HepG2 (cell line): ENCODE data around the gene RNF5. TPM values are rescaled to one million over a fixed set of nuclear protein-coding genes. Genes with fewer than 3 reads are reported as not detected.

Experiments used
- BHLHE40 ChIP-seq: IDR thresholded peaks from 2 replicates; pipeline ENCODE4 v1.6.1; 2011; ENCODE audit warnings: low read length, improper control_type of control experiment
- CAMTA2 ChIP-seq: sonication (generic); formaldehyde crosslinking; IDR thresholded peaks from 2 replicates; pipeline ENCODE4 v1.4.0; 2020; ENCODE audit warnings: mild to moderate bottlenecking, missing genetic modification reagents, borderline replicate concordance
- CENPX ChIP-seq: sonication (generic); formaldehyde crosslinking; IDR thresholded peaks from 2 replicates; pipeline ENCODE4 v1.9.0; 2021; ENCODE audit warnings: mild to moderate bottlenecking, missing genetic modification reagents, moderate library complexity
- FOSL2 ChIP-seq: sonication (generic); formaldehyde crosslinking; IDR thresholded peaks from 2 replicates; pipeline ENCODE4 v1.4.0; 2020; ENCODE audit warnings: missing genetic modification reagents
- GATAD1 ChIP-seq: IDR thresholded peaks from 2 replicates; pipeline ENCODE4 v1.6.1; 2016; ENCODE audit warnings: missing genetic modification reagents, missing compliant biosample characterization
- HBP1 ChIP-seq: IDR thresholded peaks from 2 replicates; pipeline ENCODE4 v1.6.1; 2016; ENCODE audit warnings: low read depth, control low read depth
- KAT7 ChIP-seq: IDR thresholded peaks from 2 replicates; pipeline ENCODE4 v1.6.1; 2018; ENCODE audit warnings: borderline replicate concordance, missing compliant biosample characterization
- KDM5A ChIP-seq: fragments of 200-600 bp; sonication (generic); IDR thresholded peaks from 2 replicates; pipeline ENCODE4 v1.7.0; 2018; ENCODE audit warnings: antibody characterized with exemption, mild to moderate bottlenecking, low read length, borderline replicate concordance
- KLF6 ChIP-seq: IDR thresholded peaks from 2 replicates; pipeline ENCODE4 v1.8.0; 2016; ENCODE audit warnings: missing biosample characterization, missing genetic modification reagents
- MED1 ChIP-seq: sonication (generic); formaldehyde crosslinking; IDR thresholded peaks from 2 replicates; pipeline ENCODE4 v1.4.0; 2020; ENCODE audit warnings: missing genetic modification reagents
- MYC ChIP-seq: sonication (generic); formaldehyde crosslinking; IDR thresholded peaks from 2 replicates; pipeline ENCODE4 v1.9.0; 2021; ENCODE audit warnings: missing genetic modification reagents, borderline replicate concordance
- NCOA2 ChIP-seq: sonication (generic); formaldehyde crosslinking; IDR thresholded peaks from 2 replicates; pipeline ENCODE4 v1.8.0; 2022; ENCODE audit warnings: inconsistent platforms
- NR2F1 ChIP-seq, 2 experiments: fragments of 450-650 bp in 1 of 2; formaldehyde crosslinking in 1 of 2; IDR thresholded peaks; 2 replicates each; pipeline versions ENCODE4 v1.5.0 to v1.6.1; 2016 to 2020; ENCODE audit warnings: mild to moderate bottlenecking in 1 of 2, missing compliant biosample characterization in 1 of 2, missing genetic modification reagents in 1 of 2, moderate library complexity in 1 of 2
- PBX2 ChIP-seq: IDR thresholded peaks from 2 replicates; pipeline ENCODE4 v1.6.1; 2016; ENCODE audit warnings: control low read depth
- PHF8 ChIP-seq: sonication (generic); formaldehyde crosslinking; IDR thresholded peaks from 2 replicates; pipeline ENCODE4 v1.5.0; 2020; ENCODE audit warnings: missing genetic modification reagents
- RXRA ChIP-seq: sonication (generic); formaldehyde crosslinking; IDR thresholded peaks from 2 replicates; pipeline ENCODE4 v1.5.1; 2020; ENCODE audit warnings: missing genetic modification reagents
- SMAD1 ChIP-seq: sonication (generic); formaldehyde crosslinking; IDR thresholded peaks from 2 replicates; pipeline ENCODE4 v1.4.0; 2020; ENCODE audit warnings: missing genetic modification reagents, low read depth, mild to moderate bottlenecking, borderline replicate concordance
- SMAD3 ChIP-seq: sonication (generic); formaldehyde crosslinking; IDR thresholded peaks from 2 replicates; pipeline ENCODE4 v1.4.0; 2020; ENCODE audit warnings: missing genetic modification reagents
- SOX5 ChIP-seq: IDR thresholded peaks from 2 replicates; pipeline ENCODE4 v1.6.1; 2016; ENCODE audit warnings: borderline replicate concordance
- SOX6 ChIP-seq, 2 experiments: fragments of 450-650 bp in 1 of 2; sonication (generic) in 1 of 2; formaldehyde crosslinking in 1 of 2; IDR thresholded peaks; 2 replicates each; pipeline versions ENCODE4 v1.4.0 to v1.6.1; 2017 to 2020; ENCODE audit warnings: antibody characterized with exemption in 1 of 2, mild to moderate bottlenecking in 1 of 2, missing genetic modification reagents in 1 of 2
- TSC22D2 ChIP-seq: sonication (generic); formaldehyde crosslinking; IDR thresholded peaks from 2 replicates; pipeline ENCODE4 v1.5.1; 2020; ENCODE audit warnings: missing genetic modification reagents, mild to moderate bottlenecking, borderline replicate concordance
- ZFP90 ChIP-seq: sonication (generic); formaldehyde crosslinking; IDR thresholded peaks from 2 replicates; pipeline ENCODE4 v1.8.0; 2022; ENCODE audit warnings: missing genetic modification reagents, mild to moderate bottlenecking, inconsistent platforms, borderline replicate concordance
- ZNF235 ChIP-seq: sonication (generic); formaldehyde crosslinking; IDR thresholded peaks from 2 replicates; pipeline ENCODE4 v1.8.1; 2023; ENCODE audit warnings: mild to moderate bottlenecking, missing genetic modification reagents, borderline replicate concordance
- ZNF580 ChIP-seq: IDR thresholded peaks from 2 replicates; pipeline ENCODE4 v1.6.1; 2016; ENCODE audit warnings: low read depth, borderline replicate concordance
- ZNF660 ChIP-seq: sonication (generic); formaldehyde crosslinking; IDR thresholded peaks from 2 replicates; pipeline ENCODE4 v1.5.1; 2020; ENCODE audit warnings: mild to moderate bottlenecking, low read depth, missing genetic modification reagents, borderline replicate concordance
- ZNF773 ChIP-seq: sonication (generic); formaldehyde crosslinking; IDR thresholded peaks from 2 replicates; pipeline ENCODE4 v1.4.0; 2020; ENCODE audit warnings: missing genetic modification reagents, borderline replicate concordance
- polyA plus RNA-seq, 8 experiments: library from polyadenylated mRNA; depleted of rRNA in 3 of 8; stranded (reverse) in 7 of 8; unstranded in 1 of 8; fragments of >200 nt; fragmentation: Illumina TruSeq in 4 of 8; extraction: Trizol in 4 of 8; gene quantifications; 2 replicates each; pipeline versions ENCODE4 v1.2.1 to v1.2.3, GENCODE V29; 2011 to 2016; ENCODE audit warnings: low read depth in 4 of 8, missing spikeins in 1 of 8, mixed read lengths in 1 of 8; ENCODE audit not compliant: insufficient read depth in 1 of 8
- total RNA-seq, 5 experiments: library from RNA; depleted of rRNA; stranded (reverse); fragments of >200 nt; fragmentation: Illumina TruSeq; extraction: Trizol; gene quantifications; 2 replicates each; pipeline ENCODE4 v1.2.3, GENCODE V29; 2016; ENCODE audit warnings: low read depth in 1 of 5

RNF5 gene
- total and polyA plus RNA-seq, 2 of the 13 experiments (the other 11 are each of a cell fraction or from before 2014, with no cell fraction given), result 98.0 to 131 TPM

GRCh38 chr6:32178547-32179440, 589 bp downstream of the RNF5 start (continued):
- no peak for TF ChIP-seq PBX2 (CRISPR knock-in tag)
- peak; percentile 48; the same call in 1 of the 2 replicates for TF ChIP-seq KAT7 (CRISPR knock-in tag)
- TF ChIP-seq HBP1 (CRISPR knock-in tag), result 0 out of 2 replicates have a peak, but pooled peaks have one; percentile 19
- TF ChIP-seq GATAD1 (CRISPR knock-in tag), result peak; percentile 6; the same call in 1 of the 2 replicates
- no peak for TF ChIP-seq SOX6 (IDR thresholded peaks at IDR 0.05)
- peak; percentile 36; the same call in 1 of the 2 replicates for TF ChIP-seq SOX6 (CRISPR knock-in tag; IDR thresholded peaks at IDR 0.05)
- TF ChIP-seq SMAD1, result 0 out of 2 replicates have a peak, but pooled peaks have one; percentile 41
- TF ChIP-seq ZNF660 (CRISPR knock-in tag), result no peak
- peak; percentile 61; the same call in 1 of the 2 replicates for TF ChIP-seq BHLHE40
- 0 out of 2 replicates have a peak, but pooled peaks have one; percentile 5 for TF ChIP-seq FOSL2 (CRISPR knock-in tag)
- TF ChIP-seq CAMTA2 (CRISPR knock-in tag), result no peak
- TF ChIP-seq KDM5A, result peak; percentile 84
- TF ChIP-seq ZNF580 (CRISPR knock-in tag), result 0 out of 2 replicates have a peak, but pooled peaks have one; percentile 13
- 0 out of 2 replicates have a peak, but pooled peaks have one; percentile 33 for TF ChIP-seq TSC22D2
- TF ChIP-seq RXRA (CRISPR knock-in tag), result no peak
- no peak for TF ChIP-seq SOX5 (CRISPR knock-in tag)
- peak in 1 of 2 experiments; percentile 41; a peak in 2 of 4 replicates for TF ChIP-seq NR2F1 (CRISPR knock-in tag; IDR thresholded peaks at IDR 0.05)
- peak; percentile 31; the same call in 1 of the 2 replicates for TF ChIP-seq MED1
- peak; percentile 20; the same call in 1 of the 2 replicates for TF ChIP-seq NCOA2
- peak; percentile 58; the same call in 1 of the 2 replicates for TF ChIP-seq MYC (CRISPR knock-in tag)
- no peak for TF ChIP-seq ZNF235 (CRISPR knock-in tag)
- no peak for TF ChIP-seq ZNF773 (CRISPR knock-in tag)
- TF ChIP-seq CENPX (CRISPR knock-in tag), result no peak
- TF ChIP-seq PHF8 (CRISPR knock-in tag), result peak; percentile 34
- TF ChIP-seq KLF6 (CRISPR knock-in tag), result no peak
- TF ChIP-seq SMAD3, result peak; percentile 62; the same call in 1 of the 2 replicates
- TF ChIP-seq ZFP90, result 0 out of 2 replicates have a peak, but pooled peaks have one; percentile 53
